IMR-90 (cell line): ENCODE data around the gene TNRC6A. TPM values are rescaled to one million over a fixed set of nuclear protein-coding genes. Genes with fewer than 3 reads are reported as not detected.
"Not testable (repeated sequence)": the region's sequence is repeated elsewhere in the genome, so short reads cannot be mapped to it uniquely, and the experiment has no call there.

Experiments used
- ATAC-seq: fragments of 200-7000 bp; cut with Tn5 transposase; 2 replicates; pipeline ENCODE4 v1.9.1; 2020; ENCODE audit warnings: low read depth, mild to moderate bottlenecking, moderate library complexity
- BruUV-seq: library from RNA; stranded (reverse); fragments of 400-500 nt; replicated peaks from 2 replicates; lab custom pipeline; 2021; lab: Mats Ljungman, UMichigan
- CTCF ChIA-PET: fragments of 300-600 bp; formaldehyde crosslinking; extraction: SDS; loops from one replicate; lab custom pipeline; 2021; ENCODE audit warnings: antibody characterized with exemption; lab: Yijun Ruan, JAX
- POLR2A ChIA-PET: fragments of 300-600 bp; sonication (Branson Sonifier 250); formaldehyde crosslinking; loops from one replicate; lab custom pipeline; 2022; ENCODE audit warnings: antibody characterized with exemption; ENCODE audit not compliant: unreplicated experiment; lab: Charles Lee
- DNase-seq: peaks from one replicate; pipeline ENCODE4 v3.0.0; 2013
- H2AFZ ChIP-seq: replicated peaks from 2 replicates; pipeline ENCODE3; 2013; ENCODE audit warnings: low read length, mild to moderate bottlenecking; ENCODE audit not compliant: poor library complexity
- H2AK5ac ChIP-seq: 2 replicates; pipeline ENCODE4 v1.6.1; 2013; ENCODE audit warnings: low read depth, low read length, inconsistent platforms
- H2AK9ac ChIP-seq: replicated peaks from 2 replicates; pipeline ENCODE3; 2013; ENCODE audit warnings: mild to moderate bottlenecking, low read depth, low read length, moderate library complexity; ENCODE audit not compliant: poor library complexity
- H2BK120ac ChIP-seq: 2 replicates; pipeline ENCODE4 v1.6.1; 2013; ENCODE audit warnings: low read depth, low read length, inconsistent platforms
- H2BK15ac ChIP-seq: 3 replicates; pipeline ENCODE4 v1.6.1; 2013; ENCODE audit warnings: low read depth, low read length, inconsistent platforms
- H2BK20ac ChIP-seq: 2 replicates; pipeline ENCODE4 v1.6.1; 2013; ENCODE audit warnings: low read depth, mild to moderate bottlenecking, inconsistent platforms, low read length, moderate library complexity
- H2BK5ac ChIP-seq: 2 replicates; pipeline ENCODE4 v1.6.1; 2013; ENCODE audit warnings: mild to moderate bottlenecking, low read depth, low read length, inconsistent platforms; ENCODE audit not compliant: poor library complexity, severe bottlenecking
- H3K14ac ChIP-seq: replicated peaks from 2 replicates; pipeline ENCODE4 v1.6.1; 2013; ENCODE audit warnings: low read depth, low read length, inconsistent platforms
- H3K18ac ChIP-seq: 2 replicates; pipeline ENCODE4 v1.6.1; 2013; ENCODE audit warnings: low read depth, low read length, control low read depth
- H3K23ac ChIP-seq: 2 replicates; pipeline ENCODE4 v1.6.1; 2013; ENCODE audit warnings: low read depth, low read length, inconsistent platforms
- H3K27ac ChIP-seq: 2 replicates; pipeline ENCODE4 v1.5.1; 2013; ENCODE audit warnings: mild to moderate bottlenecking, control low read depth, low read length; ENCODE audit not compliant: insufficient read depth
- H3K27me3 ChIP-seq: 2 replicates; pipeline ENCODE4 v1.6.1; 2013; ENCODE audit warnings: low read length; ENCODE audit not compliant: control insufficient read depth, insufficient read depth
- H3K36me3 ChIP-seq: 2 replicates; pipeline ENCODE4 v1.6.1; 2013; ENCODE audit warnings: low read length, mixed read lengths; ENCODE audit not compliant: control insufficient read depth, insufficient read depth
- H3K4ac ChIP-seq: 2 replicates; pipeline ENCODE4 v1.6.1; 2013; ENCODE audit warnings: low read depth, low read length, inconsistent platforms
- H3K4me1 ChIP-seq: 2 replicates; pipeline ENCODE4 v1.6.1; 2013; ENCODE audit warnings: low read length, mixed read lengths; ENCODE audit not compliant: control insufficient read depth, insufficient read depth
- H3K4me2 ChIP-seq: 2 replicates; pipeline ENCODE4 v1.6.1; 2013; ENCODE audit warnings: low read depth, mild to moderate bottlenecking, control low read depth, low read length, moderate library complexity
- H3K4me3 ChIP-seq: 2 replicates; pipeline ENCODE4 v1.5.1; 2013; ENCODE audit warnings: low read depth, mild to moderate bottlenecking, control low read depth, low read length, moderate library complexity; ENCODE audit not compliant: insufficient read depth
- H3K56ac ChIP-seq: 2 replicates; pipeline ENCODE4 v1.6.1; 2013; ENCODE audit warnings: low read length, inconsistent platforms; ENCODE audit not compliant: insufficient read depth; ENCODE audit errors: extremely low read depth
- H3K79me1 ChIP-seq, 2 experiments: 2 replicates each; pipeline ENCODE4 v1.6.1; 2013; ENCODE audit warnings: low read length in 2 of 2, inconsistent platforms in 1 of 2, low read depth in 1 of 2
- H3K9ac ChIP-seq: 2 replicates; pipeline ENCODE4 v1.6.1; 2013; ENCODE audit warnings: low read depth, low read length, control low read depth
- H3K9me1 ChIP-seq: 2 replicates; pipeline ENCODE4 v1.6.1; 2013; ENCODE audit warnings: low read length, inconsistent platforms; ENCODE audit not compliant: insufficient read depth
- H3K9me3 ChIP-seq: 2 replicates; pipeline ENCODE4 v1.6.1; 2013; ENCODE audit warnings: low read length; ENCODE audit not compliant: control insufficient read depth, insufficient read depth
- H4K20me1 ChIP-seq: 2 replicates; pipeline ENCODE4 v1.6.1; 2013; ENCODE audit warnings: low read length, inconsistent platforms; ENCODE audit not compliant: insufficient read depth
- H4K5ac ChIP-seq: 2 replicates; pipeline ENCODE4 v1.6.1; 2013; ENCODE audit warnings: mild to moderate bottlenecking, low read depth, low read length, control low read depth
- H4K8ac ChIP-seq, 2 experiments: 2 replicates each; pipeline ENCODE4 v1.6.1; 2013; ENCODE audit warnings: low read depth in 2 of 2, low read length in 2 of 2, control low read depth in 1 of 2, inconsistent platforms in 1 of 2
- H4K91ac ChIP-seq: 2 replicates; pipeline ENCODE4 v1.6.1; 2013; ENCODE audit warnings: low read depth, low read length, inconsistent platforms; ENCODE audit not compliant: insufficient read depth
- WGBS, 2 experiments: methylation state at CpG; one replicate each; pipeline versions ENCODE4 v1.1.5 to v1.1.7; 2013; ENCODE audit warnings: missing lambda C conversion rate in 2 of 2; ENCODE audit not compliant: insufficient read length in 1 of 2; ENCODE audit errors: extremely low coverage in 2 of 2; 5-methylcytosine and 5-hydroxymethylcytosine counted together
- dilution Hi-C: fragments of 300-500 bp; cut with HindIII; formaldehyde crosslinking; loops from one replicate; pipeline ENCODE4 v1.14.3; 2018; ENCODE audit warnings: low sequenced_read_pairs; ENCODE audit not compliant: unreplicated experiment
- in situ Hi-C: fragments of 300-500 bp; cut with MboI; formaldehyde crosslinking; loops from 3 replicates; pipeline ENCODE4 v1.14.3; 2019; ENCODE audit warnings: low sequenced_read_pairs, inconsistent platforms, mixed read lengths
- intact Hi-C: fragments of 100-400 bp; cut with micrococcal nuclease; formaldehyde crosslinking; loops from 2 replicates; pipeline ENCODE4 v1.10.0; 2022
- polyA plus RNA-seq, 3 experiments: library from polyadenylated mRNA; depleted of rRNA; stranded (reverse); fragments of >200 nt; gene quantifications; 2 replicates each; pipeline ENCODE4 v1.2.3, GENCODE V29; 2012; ENCODE audit warnings: low replicate concordance in 1 of 3
- total RNA-seq: library from RNA; depleted of rRNA; stranded (reverse); fragments of >200 nt; gene quantifications from 2 replicates; pipeline ENCODE4 v1.2.3, GENCODE V29; 2012

Gene TNRC6A
- total and polyA plus RNA-seq, 2 of the 4 experiments (the other 2 are of a cell fraction): 32.4 to 42.3 TPM

DNA sequence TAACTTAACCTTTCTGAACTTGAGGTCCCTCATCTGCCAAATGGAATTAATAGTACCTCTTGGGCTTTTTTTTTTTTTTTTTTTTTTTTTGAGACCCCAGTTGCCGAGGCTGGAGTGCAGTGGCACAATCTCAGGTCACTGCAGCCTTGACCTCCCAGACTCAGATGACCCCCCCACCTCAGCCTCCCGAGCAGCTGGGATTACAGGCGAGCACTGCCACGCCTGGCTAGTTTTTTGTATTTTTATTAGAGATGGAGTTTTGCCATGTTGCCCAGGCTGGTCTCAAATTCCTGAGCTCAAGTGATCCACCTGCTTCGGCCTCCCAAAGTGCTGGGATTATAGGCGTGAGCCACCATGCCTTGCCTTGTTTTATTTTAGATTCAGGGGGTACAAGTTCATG is 83.4 kb downstream of the TNRC6A start:
- H3K27me3 ChIP-seq, CTCF ChIA-PET, H3K14ac ChIP-seq, H4K20me1 ChIP-seq, H3K27ac ChIP-seq, H2AK5ac ChIP-seq, H3K4ac ChIP-seq, H3K18ac ChIP-seq, H4K91ac ChIP-seq, H2BK120ac ChIP-seq, H2AFZ ChIP-seq, ATAC-seq, dilution Hi-C loops, H3K9me1 ChIP-seq, H4K8ac ChIP-seq, intact Hi-C loops, H2AK9ac ChIP-seq, H3K9me3 ChIP-seq, BruUV-seq, H2BK5ac ChIP-seq, H4K5ac ChIP-seq, DNase-seq, H3K4me2 ChIP-seq, H2BK15ac ChIP-seq, H3K4me1 ChIP-seq, in situ Hi-C loops, H2BK20ac ChIP-seq, H3K23ac ChIP-seq, H3K9ac ChIP-seq, H3K4me3 ChIP-seq, H3K56ac ChIP-seq: not testable (repeated sequence)
- POLR2A ChIA-PET: interaction anchor here (0.6 kb wide), 1 partner anchor 249 kb away, joined by 4 read pairs; no protein-coding TSS in a partner anchor
- 100% methylated on average over 2 of the region's 6 CpGs; no CpG with 5 or more reads in 1 of the 2 experiments for WGBS, 2 experiments
- Histone ChIP-seq H3K36me3 (peaks cover 60% of the 10 kb centered on the region), H3K79me1 (peaks cover 8 to 13% of the 10 kb centered on the region in 2 experiments; a peak in 3 of 4 replicates)
